HG03354 (cell line): ENCODE measurements around the gene STAG1.
"Not testable (repeated sequence)": the region's sequence is repeated elsewhere in the genome, so short reads cannot be mapped to it uniquely, and the experiment has no call there.

ENCODE experiments used
- ATAC-seq: cut with Tn5 transposase; IDR thresholded peaks from one replicate; pipeline ENCODE4 v1.9.1; 2021; ENCODE audit warnings: mild to moderate bottlenecking; ENCODE audit not compliant: unreplicated experiment, poor library complexity, severe bottlenecking

The STAG1 gene

GRCh38 chr3:136752172-136752421 lies at the start of gene STAG1:
STAG1 (minus strand) TSS chr3:136752378; CDS start chr3:136630898, 121,480 bp downstream.
- ATAC-seq = no peak

GRCh38 chr3:136801146-136801545 lies 49.0 kb upstream of the STAG1 start:
- ATAC-seq = not testable (repeated sequence)

DNA sequence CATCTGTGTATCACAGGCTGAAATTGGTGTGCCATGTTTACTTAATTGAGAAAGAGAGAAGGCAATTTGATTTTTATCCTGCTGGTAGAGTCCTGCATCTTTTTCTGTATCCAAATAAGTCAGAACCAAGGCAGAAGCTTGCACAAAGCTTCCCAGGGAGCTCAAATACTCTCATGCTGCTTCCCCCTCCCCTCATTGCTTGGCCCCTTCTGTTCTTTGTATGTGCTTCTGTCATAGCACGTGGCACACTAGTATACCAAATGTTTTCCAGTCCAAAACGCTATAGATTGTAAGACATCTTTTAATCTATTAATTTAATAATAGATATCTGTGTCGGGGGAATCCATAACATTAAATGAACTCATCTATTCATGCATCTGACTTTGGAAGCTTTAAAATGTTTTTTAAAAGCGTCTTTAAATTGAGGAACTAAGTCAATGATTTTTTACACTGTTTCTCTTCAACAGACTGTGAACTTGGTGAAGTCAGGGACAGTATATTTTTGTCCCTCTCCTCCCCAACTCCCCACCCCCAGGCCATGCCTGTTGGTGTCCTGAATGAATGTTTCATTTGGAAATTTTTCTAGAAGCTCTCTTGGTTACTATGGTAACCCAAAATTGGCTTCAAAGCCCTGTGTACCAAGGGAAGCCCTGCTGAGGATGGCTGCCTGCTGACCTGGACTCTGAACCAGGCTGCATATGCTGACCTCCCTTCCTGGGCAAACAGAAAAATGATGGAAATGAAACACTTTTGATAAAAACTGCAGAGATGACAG lies 40.6 kb upstream of the STAG1 start:
- no peak for ATAC-seq

- ATAC-seq = no peak
Measured at GRCh38 chr3:136790786-136791185, 38.6 kb upstream of the STAG1 start.

- no peak for ATAC-seq
Measured at GRCh38 chr3:136789976-136790375, 37.8 kb upstream of the STAG1 start.

DNA sequence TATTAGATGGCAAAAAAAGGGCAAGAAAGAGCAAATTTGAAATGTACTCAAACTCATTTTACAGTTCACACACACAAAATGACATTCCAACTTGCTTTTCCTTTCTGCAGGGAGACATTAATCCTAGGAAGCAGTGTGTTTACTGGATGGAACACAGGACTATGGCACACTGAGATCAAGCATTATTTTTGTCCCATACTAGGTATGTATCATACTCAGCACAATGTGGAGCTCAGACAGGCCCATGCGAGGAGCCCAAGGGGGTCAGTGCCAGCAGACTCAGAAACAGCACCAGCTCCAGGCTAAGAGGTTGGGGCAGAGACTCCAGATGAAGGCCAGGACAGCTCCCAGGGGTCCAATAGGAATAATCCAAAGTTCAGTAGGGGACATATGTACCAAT lies 36.0 kb upstream of the STAG1 start:
- no peak for ATAC-seq

GRCh38 chr3:136787349-136787748 lies 35.2 kb upstream of the STAG1 start:
- ATAC-seq = peak; percentile 80

GRCh38 chr3:136783708-136784191 lies 31.6 kb upstream of the STAG1 start:
- no peak for ATAC-seq

GRCh38 chr3:136780741-136781140 lies 28.6 kb upstream of the STAG1 start:
- ATAC-seq = no peak

- ATAC-seq = no peak
Measured at GRCh38 chr3:136778865-136779264, 26.7 kb upstream of the STAG1 start.

DNA sequence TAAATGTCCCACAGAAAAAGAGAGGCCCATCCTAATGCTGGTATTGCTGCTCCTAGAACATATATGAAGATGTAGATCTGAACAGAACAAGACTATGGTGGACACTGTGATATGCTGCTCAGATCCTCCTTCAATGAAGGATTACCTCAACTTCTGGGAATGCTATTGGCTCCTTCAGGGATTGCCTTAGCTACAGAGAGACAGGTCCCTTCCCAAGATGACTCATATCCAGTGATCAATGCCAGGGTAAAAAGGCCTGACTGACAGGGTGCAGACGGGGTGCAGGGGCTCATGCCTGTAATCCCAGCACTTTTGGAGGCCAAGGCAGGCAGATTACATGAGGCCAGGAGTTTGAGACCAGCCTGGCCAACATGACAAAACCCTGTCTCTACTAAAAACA lies 20.5 kb upstream of the STAG1 start:
- ATAC-seq = no peak

- ATAC-seq = not testable (repeated sequence)
Measured at GRCh38 chr3:136758160-136759102, 6.3 kb upstream of the STAG1 start.

- no peak for ATAC-seq
Measured at GRCh38 chr3:136755192-136755591, 3.0 kb upstream of the STAG1 start.

DNA sequence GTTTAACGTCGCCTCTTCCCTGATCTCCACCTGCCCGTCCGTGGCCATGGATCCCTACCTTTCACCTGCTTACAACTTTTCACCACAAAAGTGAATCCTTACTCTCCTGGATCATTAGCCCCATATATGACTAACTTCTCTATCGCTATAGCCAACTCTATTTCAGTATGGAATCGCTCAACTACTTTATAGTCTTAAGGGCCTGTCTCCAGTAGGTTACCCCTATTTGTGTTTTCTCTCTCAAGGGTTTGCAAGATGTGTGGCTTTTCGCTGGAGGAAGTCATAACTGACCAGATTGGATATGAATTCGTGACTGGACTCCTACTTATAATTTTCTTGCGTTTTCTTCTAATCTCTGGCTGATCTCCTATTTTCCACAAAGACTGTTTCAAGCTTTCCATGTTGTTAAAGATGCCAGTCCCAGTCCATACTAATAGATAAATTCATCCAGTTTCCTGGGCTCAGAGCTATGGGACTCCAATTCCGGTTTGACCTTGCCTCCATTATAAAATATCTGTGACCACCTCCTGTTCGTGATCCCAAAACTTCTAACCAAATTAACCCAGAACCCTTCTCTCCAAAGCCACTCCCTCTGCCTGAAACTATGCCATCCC lies 1.3 kb upstream of the STAG1 start:
- no peak for ATAC-seq

DNA sequence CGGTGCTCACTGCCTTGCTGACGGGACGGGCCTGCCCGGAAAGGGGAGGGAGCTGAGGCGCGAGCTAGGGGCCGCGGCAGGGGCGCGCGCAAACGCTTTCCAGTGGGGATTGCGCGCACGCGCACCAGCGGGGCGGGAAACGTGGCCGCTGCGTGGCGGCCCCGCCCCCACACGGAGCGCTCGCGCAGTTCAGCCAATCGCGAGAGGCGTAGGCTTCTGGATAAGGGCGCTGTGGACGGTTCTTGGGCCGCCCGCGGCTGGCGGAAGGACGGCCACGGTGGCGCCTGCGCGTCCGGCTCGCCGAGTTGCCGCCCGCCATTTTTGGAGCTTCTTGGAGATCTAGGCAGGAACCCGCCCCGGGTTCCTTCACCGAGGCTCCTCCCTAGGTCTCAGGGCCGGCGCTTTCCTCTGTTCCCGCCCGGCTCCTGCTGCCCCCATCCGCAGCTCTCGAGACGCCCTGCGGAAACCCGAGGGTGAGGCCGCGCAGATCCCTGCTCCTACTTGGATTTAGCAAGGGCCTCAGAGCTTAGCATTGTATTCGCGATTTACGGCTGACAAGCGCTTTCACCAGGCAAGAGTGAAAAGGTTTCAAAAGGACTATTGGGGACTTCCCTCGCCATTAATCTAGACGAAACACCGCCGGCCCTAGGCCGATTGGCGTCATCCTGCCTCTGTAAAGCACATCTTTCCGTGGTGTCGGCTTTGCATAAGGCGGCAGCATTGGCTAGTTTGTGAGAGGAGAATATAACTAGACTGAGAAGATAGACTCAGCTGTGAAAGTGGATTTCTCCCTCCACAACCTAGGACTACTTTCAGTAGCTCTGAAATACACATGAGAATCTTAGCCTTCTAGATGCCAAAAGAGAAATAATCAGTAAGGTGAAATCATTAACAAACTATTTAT lies 496 bp upstream of the STAG1 start:
- peak; percentile 85 for ATAC-seq

DNA sequence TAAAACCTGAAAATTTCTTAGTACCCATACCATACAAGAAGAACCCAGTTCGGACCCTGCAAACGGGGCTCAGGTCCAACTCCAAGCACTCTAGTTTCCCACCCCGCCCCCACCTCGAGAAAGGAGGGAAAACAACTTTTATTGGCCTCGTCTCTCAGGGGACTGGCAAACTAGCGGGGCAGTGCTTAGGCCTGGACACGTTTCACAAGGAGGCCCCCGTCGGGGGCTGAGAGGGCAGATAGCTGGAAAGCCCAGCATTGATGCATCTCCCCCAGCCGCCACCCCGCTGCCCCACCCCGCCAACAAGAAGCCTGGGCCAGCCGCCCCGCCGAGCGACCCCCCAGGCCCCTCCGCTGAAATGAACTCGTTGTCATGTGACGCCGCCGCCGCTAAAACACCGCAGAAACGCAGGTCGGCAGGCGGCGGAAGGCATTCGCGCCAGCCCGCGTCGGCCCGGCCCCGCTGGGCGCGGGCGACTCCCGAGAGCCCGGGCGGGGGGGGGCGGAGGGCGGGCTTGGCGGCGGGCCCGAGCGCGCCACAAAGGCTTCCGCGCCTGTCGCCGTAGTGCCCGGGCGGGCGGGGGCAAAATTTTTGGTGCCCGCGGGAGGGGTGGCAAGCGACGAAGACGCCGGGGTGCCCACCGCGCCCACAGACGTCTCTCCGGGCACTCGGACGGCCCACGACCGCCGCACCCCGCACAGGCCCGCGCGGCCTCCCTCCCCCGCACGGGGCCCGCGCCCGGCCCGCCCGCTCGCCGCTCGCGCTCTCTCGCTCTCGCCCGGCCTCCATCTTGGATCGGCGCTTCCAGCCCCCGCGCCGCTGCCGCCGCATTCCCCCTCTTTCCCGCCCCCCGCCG lies 634 bp downstream of the STAG1 start:
- peak; percentile 27 for ATAC-seq

DNA sequence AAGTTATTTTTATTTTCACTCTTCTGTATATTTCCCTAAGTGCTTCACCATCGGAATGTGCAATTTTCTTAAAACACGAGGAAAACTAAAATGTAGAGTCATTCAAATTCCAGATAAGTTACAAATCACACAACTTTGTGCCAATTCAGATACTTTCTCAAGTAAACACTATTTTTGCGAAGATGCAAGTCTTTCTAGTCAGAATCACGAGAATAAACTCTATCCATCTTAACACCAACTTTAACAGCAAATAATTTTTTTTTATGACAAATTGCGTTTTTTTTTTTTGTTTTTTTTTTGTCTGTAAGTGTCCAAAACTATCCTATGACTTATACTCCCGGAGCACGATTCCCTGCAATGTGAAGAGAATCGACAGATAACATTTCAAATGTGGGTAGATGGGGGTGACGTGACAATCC lies 1.3 kb downstream of the STAG1 start:
- no peak for ATAC-seq

DNA sequence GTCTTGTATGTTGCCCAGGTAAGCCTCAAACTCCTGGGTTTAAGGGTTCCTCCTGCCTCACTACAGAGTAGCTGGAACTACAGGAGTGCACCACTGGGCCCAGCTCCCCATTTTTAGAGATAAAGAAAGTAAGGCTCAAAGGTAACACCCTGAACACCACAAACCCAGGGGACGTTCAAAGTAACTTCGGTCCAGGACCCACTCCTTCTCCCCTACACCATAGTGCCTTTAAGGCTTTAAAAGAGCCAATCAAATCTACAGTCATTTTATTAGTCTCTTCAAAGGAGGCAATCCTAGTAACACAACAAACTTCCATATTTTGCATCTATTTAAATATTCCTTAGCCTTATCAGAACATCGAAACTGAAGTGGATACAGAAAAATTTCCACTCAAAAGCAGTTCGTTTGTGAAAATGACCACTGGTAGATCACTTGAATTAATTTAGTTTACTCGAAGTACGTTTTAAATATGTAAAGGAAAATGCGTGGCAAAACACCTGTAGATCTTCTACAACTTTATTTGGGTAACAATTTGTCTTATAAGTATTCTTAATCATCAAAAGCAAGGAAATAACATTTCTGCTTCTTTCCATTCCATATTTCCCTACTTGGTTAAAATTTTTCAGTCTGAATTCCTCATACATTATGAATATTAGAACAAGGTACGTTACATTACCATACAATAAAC lies 1.8 kb downstream of the STAG1 start:
- no peak for ATAC-seq
